SK-N-SH (cell line): ENCODE results near the gene SNTG2. TPM values are rescaled to one million over a fixed set of nuclear protein-coding genes. Genes with fewer than 3 reads are reported as not detected.

Experiments used
- CTCF ChIA-PET: fragments of 300-600, 350-600 bp; formaldehyde crosslinking; extraction: SDS; loops from one replicate; lab custom pipeline; 2021; lab: Yijun Ruan, JAX
- POLR2A ChIA-PET: fragments of 350-600 bp; sonication (Branson Sonifier 250); formaldehyde crosslinking; extraction: SDS; loops from one replicate; lab custom pipeline; 2020; ENCODE audit warnings: antibody characterized with exemption, inconsistent platforms; lab: Yijun Ruan, JAX
- DNase-seq: peaks from one replicate; pipeline ENCODE4 v3.0.0; 2012
- H2AFZ ChIP-seq: fragments of 200-600 bp; sonication (generic); 2 replicates; pipeline ENCODE4 v1.8.1; 2016; ENCODE audit warnings: antibody characterized with exemption, mild to moderate bottlenecking, low read depth
- H3F3A ChIP-seq: fragments of 200-600 bp; sonication (generic); replicated peaks from 2 replicates; pipeline ENCODE3; 2016; ENCODE audit warnings: antibody characterized with exemption, mild to moderate bottlenecking; ENCODE audit not compliant: insufficient read depth
- H3K27ac ChIP-seq, 2 experiments: fragments of 200-500 bp in 1 of 2; fragments of 200-600 bp in 1 of 2; sonication (Bioruptor generic) in 1 of 2; sonication (generic), shearing (Covaris generic) in 1 of 2; 2 replicates each; pipeline versions ENCODE4 v1.5.1 to v1.6.1; 2014 to 2016; ENCODE audit warnings: low read depth in 2 of 2, inconsistent platforms in 1 of 2, low read length in 1 of 2, mild to moderate bottlenecking in 1 of 2, mixed read lengths in 1 of 2
- H3K27me3 ChIP-seq: fragments of 200-600 bp; sonication (generic), shearing (Covaris generic); 2 replicates; pipeline ENCODE4 v1.6.1; 2016; ENCODE audit warnings: mixed run types; ENCODE audit not compliant: insufficient read depth
- H3K36me3 ChIP-seq, 2 experiments: fragments of 200-500 bp in 1 of 2; fragments of 200-600 bp in 1 of 2; sonication (Bioruptor generic) in 1 of 2; sonication (generic) in 1 of 2; replicated peaks in 1 of 2; 2 replicates each; pipeline versions ENCODE3 to v1.5.1; 2014 to 2016; ENCODE audit warnings: low read length in 1 of 2, mild to moderate bottlenecking in 1 of 2; ENCODE audit not compliant: insufficient read depth in 2 of 2, control insufficient read depth in 1 of 2
- H3K4me1 ChIP-seq, 2 experiments: fragments of 200-500 bp in 1 of 2; fragments of 200-600 bp in 1 of 2; sonication (Bioruptor generic) in 1 of 2; sonication (generic), shearing (Covaris generic) in 1 of 2; 2 replicates each; pipeline versions ENCODE4 v1.5.1 to v1.6.1; 2014 to 2016; ENCODE audit warnings: low read depth in 1 of 2, low read length in 1 of 2, mixed run types in 1 of 2; ENCODE audit not compliant: insufficient read depth in 2 of 2, control insufficient read depth in 1 of 2
- H3K4me2 ChIP-seq: fragments of 200-600 bp; sonication (generic), shearing (Covaris generic); 2 replicates; pipeline ENCODE4 v1.6.1; 2017; ENCODE audit warnings: mixed run types
- H3K4me3 ChIP-seq, 2 experiments: fragments of 200-500 bp in 1 of 2; fragments of 200-600 bp in 1 of 2; sonication (Bioruptor generic) in 1 of 2; sonication (generic), shearing (Covaris generic) in 1 of 2; 2 replicates each; pipeline versions ENCODE4 v1.5.1 to v1.8.1; 2014 to 2016; ENCODE audit warnings: low read depth in 2 of 2, inconsistent platforms in 1 of 2, low read length in 1 of 2, mild to moderate bottlenecking in 1 of 2, mixed read lengths in 1 of 2, moderate library complexity in 1 of 2
- H3K79me2 ChIP-seq: fragments of 200-600 bp; sonication (generic); 2 replicates; pipeline ENCODE4 v1.8.1; 2017; ENCODE audit warnings: mild to moderate bottlenecking; ENCODE audit not compliant: insufficient read depth
- H3K9ac ChIP-seq: fragments of 200-600 bp; sonication (generic); 2 replicates; pipeline ENCODE4 v1.6.1; 2017; ENCODE audit warnings: mixed run types
- H3K9me2 ChIP-seq: fragments of 200-600 bp; sonication (generic); 2 replicates; pipeline ENCODE4 v1.6.1; 2017; ENCODE audit warnings: mixed run types
- H3K9me3 ChIP-seq: fragments of 200-600 bp; sonication (generic); 2 replicates; pipeline ENCODE4 v1.6.1; 2017; ENCODE audit warnings: mixed run types, mild to moderate bottlenecking, moderate library complexity
- H4K20me1 ChIP-seq: fragments of 200-600 bp; sonication (generic); 2 replicates; pipeline ENCODE4 v1.6.1; 2017; ENCODE audit warnings: mild to moderate bottlenecking, mixed run types; ENCODE audit not compliant: insufficient read depth
- ELF1 ChIP-seq: IDR thresholded peaks from 2 replicates; pipeline ENCODE4 v1.4.0; 2012
- EP300 ChIP-seq, 2 experiments: IDR thresholded peaks; 2 replicates each; pipeline versions ENCODE4 v1.4.0 to v1.6.1; 2012; ENCODE audit warnings: borderline replicate concordance in 1 of 2, low read depth in 1 of 2, low read length in 1 of 2
- EZH2phosphoT487 ChIP-seq: fragments of 200-600 bp; sonication (generic); IDR thresholded peaks from 2 replicates; pipeline ENCODE4 v1.6.1; 2017; ENCODE audit warnings: low read depth, mixed run types, mild to moderate bottlenecking, antibody characterized with exemption, moderate library complexity, borderline replicate concordance
- FOSL2 ChIP-seq: IDR thresholded peaks from 2 replicates; pipeline ENCODE4 v1.4.0; 2012; ENCODE audit warnings: low read depth, mild to moderate bottlenecking, moderate library complexity, borderline replicate concordance
- GABPA ChIP-seq: IDR thresholded peaks from 2 replicates; pipeline ENCODE4 v1.4.0; 2012; ENCODE audit warnings: low read depth, mild to moderate bottlenecking
- GATA2 ChIP-seq: sonication (generic); formaldehyde crosslinking; IDR thresholded peaks from 2 replicates; pipeline ENCODE4 v1.5.0; 2020; ENCODE audit warnings: mild to moderate bottlenecking, missing genetic modification reagents
- IRF3 ChIP-seq: fragments of 150-350 bp; IDR thresholded peaks from 2 replicates; pipeline ENCODE4 v1.6.1; 2016; ENCODE audit warnings: mild to moderate bottlenecking, low read depth, low read length
- JUND ChIP-seq: IDR thresholded peaks from 2 replicates; pipeline ENCODE4 v1.4.0; 2012
- MAX ChIP-seq: IDR thresholded peaks from 2 replicates; pipeline ENCODE4 v1.4.0; 2012; ENCODE audit warnings: low read depth
- MEF2A ChIP-seq: IDR thresholded peaks from 2 replicates; pipeline ENCODE4 v1.4.0; 2012; ENCODE audit warnings: low read depth, borderline replicate concordance
- PBX3 ChIP-seq: IDR thresholded peaks from 2 replicates; pipeline ENCODE4; 2012
- REST ChIP-seq: IDR thresholded peaks from 2 replicates; pipeline ENCODE4 v1.6.1; 2012; ENCODE audit warnings: mild to moderate bottlenecking, low read depth, low read length, moderate library complexity
- RFX5 ChIP-seq: IDR thresholded peaks from 2 replicates; pipeline ENCODE4 v1.6.1; 2012; ENCODE audit warnings: mild to moderate bottlenecking, improper control_type of control experiment, low read length
- SMC3 ChIP-seq: IDR thresholded peaks from 2 replicates; pipeline ENCODE4 v1.6.1; 2012; ENCODE audit warnings: low read depth, low read length, improper control_type of control experiment
- TCF12 ChIP-seq: IDR thresholded peaks from 2 replicates; pipeline ENCODE4 v1.4.0; 2012
- TEAD4 ChIP-seq: IDR thresholded peaks from 2 replicates; pipeline ENCODE4 v1.4.0; 2012; ENCODE audit warnings: mild to moderate bottlenecking, borderline replicate concordance; ENCODE audit not compliant: insufficient read depth
- USF1 ChIP-seq: IDR thresholded peaks from 2 replicates; pipeline ENCODE4 v1.4.0; 2012; ENCODE audit warnings: low read depth, borderline replicate concordance
- USF2 ChIP-seq: fragments of 150-350 bp; IDR thresholded peaks from 2 replicates; pipeline ENCODE4 v1.6.1; 2017; ENCODE audit warnings: antibody characterized with exemption, low read length, low read depth, borderline replicate concordance
- YY1 ChIP-seq: IDR thresholded peaks from 2 replicates; pipeline ENCODE4 v1.4.0; 2012; ENCODE audit warnings: low read depth, mild to moderate bottlenecking
- WGBS: methylation state at CpG from one replicate; pipeline ENCODE4 v1.1.6; 2017; ENCODE audit warnings: low lambda C conversion rate; 5-methylcytosine and 5-hydroxymethylcytosine counted together
- polyA plus RNA-seq, 3 experiments: library from polyadenylated mRNA; depleted of rRNA; stranded (reverse); fragments of >200 nt; gene quantifications; 2 replicates each; pipeline ENCODE4 v1.2.3, GENCODE V29; 2012

Gene SNTG2
- polyA plus RNA-seq, 1 of the 3 experiments (the other 2 are of a cell fraction), result not detected

- Histone ChIP-seq H3K4me2 (no peak overlapping the region), H2AFZ (no peak overlapping the region), H3K79me2 (no peaks in the 10 kb centered on the region), H3F3A (no peaks in the 10 kb centered on the region), H3K27ac (no peak overlapping the region), H3K9me2 (no peaks in the 10 kb centered on the region), H3K4me1 (no peaks in the 10 kb centered on the region; a peak in 1 of 4 replicates), H3K9me3 (0 out of 2 replicates have a peak, but pooled peaks cover 5% of the 10 kb centered on the region), H3K27me3 (no peaks in the 10 kb centered on the region), H3K9ac (no peak overlapping the region), H3K4me3 (no peak overlapping the region), H4K20me1 (no peaks in the 10 kb centered on the region), H3K36me3 (no peaks in the 10 kb centered on the region)
- ChIA-PET CTCF (interaction anchor here (0.5 to 1.8 kb wide), 2 partner anchors 9 to 765 kb away, joined by 4 to 6 read pairs; no protein-coding TSS in a partner anchor), POLR2A (no interaction called here)
- no peak for DNase-seq
- WGBS, result 23% methylated on average over 7 of the region's 7 CpGs
- no peak for TF ChIP-seq ELF1
Measured at GRCh38 chr2:1319393-1319792, 368.7 kb downstream of the SNTG2 start.

GRCh38 chr2:1321321-1321720 is 370.7 kb downstream of the SNTG2 start:
- Histone ChIP-seq H3K9ac (no peak overlapping the region), H3K79me2 (no peaks in the 10 kb centered on the region), H3K4me2 (no peak overlapping the region), H3K4me3 (no peak overlapping the region), H3K27me3 (no peaks in the 10 kb centered on the region), H3F3A (no peaks in the 10 kb centered on the region), H2AFZ (no peak overlapping the region), H3K27ac (no peak overlapping the region), H3K9me3 (no peaks in the 10 kb centered on the region), H3K9me2 (no peaks in the 10 kb centered on the region), H3K36me3 (no peaks in the 10 kb centered on the region), H4K20me1 (no peaks in the 10 kb centered on the region), H3K4me1 (no peaks in the 10 kb centered on the region)
- DNase-seq, result no peak
- 23% methylated on average over 9 of the region's 9 CpGs for WGBS
- no peak for TF ChIP-seq REST
- TF ChIP-seq RFX5, result no peak
- no peak for TF ChIP-seq TEAD4
- TF ChIP-seq MEF2A, result no peak
- no peak for TF ChIP-seq GATA2
- TF ChIP-seq FOSL2, result no peak
- no peak for TF ChIP-seq MAX
- TF ChIP-seq IRF3, result no peak
- no peak for TF ChIP-seq USF2
- TF ChIP-seq GABPA, result no peak
- TF ChIP-seq EZH2phosphoT487, result no peak
- TF ChIP-seq YY1, result no peak
- no peak for TF ChIP-seq USF1
- no peak for TF ChIP-seq TCF12
- TF ChIP-seq EP300 (IDR thresholded peaks at IDR 0.05; ENCODE audit: borderline replicate concordance in 1 of 2, low read depth in 1 of 2, low read length in 1 of 2), result no peak
- TF ChIP-seq PBX3, result no peak
- TF ChIP-seq SMC3, result no peak
- TF ChIP-seq JUND, result no peak
- ChIA-PET CTCF (no interaction called here), POLR2A (no interaction called here)
